SH-SY5Y (cell line): Measurements from ENCODE around the gene SLC11A2.

Experiments
- GATA2 ChIP-seq: IDR thresholded peaks from 2 replicates; pipeline ENCODE4 v1.6.1; 2011; ENCODE audit warnings: mild to moderate bottlenecking, low read depth, low read length
- GATA3 ChIP-seq: IDR thresholded peaks from 2 replicates; pipeline ENCODE4 v1.6.1; 2011; ENCODE audit warnings: low read depth, mild to moderate bottlenecking, low read length, moderate library complexity

GRCh38 chr12:51020448-51021182 lies 5.6 kb downstream of the SLC11A2 start:
- no peak for TF ChIP-seq GATA2
- no peak for TF ChIP-seq GATA3
